GM19468 (cell line): ENCODE data around the gene USP7.
"Not testable (repeated sequence)": the region's sequence is repeated elsewhere in the genome, so short reads cannot be mapped to it uniquely, and the experiment has no call there.

Source experiments
- ATAC-seq: cut with Tn5 transposase; IDR thresholded peaks from one replicate; pipeline ENCODE4 v1.9.1; 2021; ENCODE audit warnings: mild to moderate bottlenecking, moderate library complexity, moderate number of reproducible peaks; ENCODE audit not compliant: unreplicated experiment; ENCODE audit errors: extremely low read depth

Gene USP7

GRCh38 chr16:8929086-8929748 is 34.5 kb downstream of the USP7 start:
- no peak for ATAC-seq

GRCh38 chr16:8928467-8928957 is 35.2 kb downstream of the USP7 start:
- ATAC-seq = no peak

- ATAC-seq = no peak
Measured at GRCh38 chr16:8926827-8927226, 36.9 kb downstream of the USP7 start.

GRCh38 chr16:8925455-8925854 is 38.3 kb downstream of the USP7 start:
- no peak for ATAC-seq

GRCh38 chr16:8924214-8924613 is 39.5 kb downstream of the USP7 start:
- no peak for ATAC-seq

GRCh38 chr16:8923199-8923598 is 40.5 kb downstream of the USP7 start:
- no peak for ATAC-seq

GRCh38 chr16:8921347-8921984 is 42.2 kb downstream of the USP7 start:
- ATAC-seq = no peak

GRCh38 chr16:8920645-8921346 is 42.9 kb downstream of the USP7 start:
- ATAC-seq = no peak

GRCh38 chr16:8919934-8920462 is 43.7 kb downstream of the USP7 start:
- no peak for ATAC-seq

GRCh38 chr16:8919089-8919933 is 44.4 kb downstream of the USP7 start:
- ATAC-seq = no peak

GRCh38 chr16:8917336-8917735 is 46.4 kb downstream of the USP7 start:
- ATAC-seq = not testable (repeated sequence)

- ATAC-seq = no peak
Measured at GRCh38 chr16:8916541-8917225, 47.0 kb downstream of the USP7 start.

GRCh38 chr16:8915722-8916301 is 47.9 kb downstream of the USP7 start:
- no peak for ATAC-seq

GRCh38 chr16:8914098-8914497 is 49.6 kb downstream of the USP7 start:
- ATAC-seq = no peak

GRCh38 chr16:8912793-8913192 is 50.9 kb downstream of the USP7 start:
- no peak for ATAC-seq

GRCh38 chr16:8910811-8911210 is 52.9 kb downstream of the USP7 start:
- no peak for ATAC-seq

- ATAC-seq = no peak
Measured at GRCh38 chr16:8908810-8909468, 54.8 kb downstream of the USP7 start.

- no peak for ATAC-seq
Measured at GRCh38 chr16:8907096-8907495, 56.6 kb downstream of the USP7 start.
